HG02938 (cell line): ENCODE data around the gene RNF220.
"Not testable (repeated sequence)": the region's sequence is repeated elsewhere in the genome, so short reads cannot be mapped to it uniquely, and the experiment has no call there.

ENCODE experiments used
- ATAC-seq: cut with Tn5 transposase; IDR thresholded peaks from one replicate; pipeline ENCODE4 v1.9.1; 2021; ENCODE audit warnings: mild to moderate bottlenecking, moderate library complexity; ENCODE audit not compliant: unreplicated experiment

RNF220 gene

DNA sequence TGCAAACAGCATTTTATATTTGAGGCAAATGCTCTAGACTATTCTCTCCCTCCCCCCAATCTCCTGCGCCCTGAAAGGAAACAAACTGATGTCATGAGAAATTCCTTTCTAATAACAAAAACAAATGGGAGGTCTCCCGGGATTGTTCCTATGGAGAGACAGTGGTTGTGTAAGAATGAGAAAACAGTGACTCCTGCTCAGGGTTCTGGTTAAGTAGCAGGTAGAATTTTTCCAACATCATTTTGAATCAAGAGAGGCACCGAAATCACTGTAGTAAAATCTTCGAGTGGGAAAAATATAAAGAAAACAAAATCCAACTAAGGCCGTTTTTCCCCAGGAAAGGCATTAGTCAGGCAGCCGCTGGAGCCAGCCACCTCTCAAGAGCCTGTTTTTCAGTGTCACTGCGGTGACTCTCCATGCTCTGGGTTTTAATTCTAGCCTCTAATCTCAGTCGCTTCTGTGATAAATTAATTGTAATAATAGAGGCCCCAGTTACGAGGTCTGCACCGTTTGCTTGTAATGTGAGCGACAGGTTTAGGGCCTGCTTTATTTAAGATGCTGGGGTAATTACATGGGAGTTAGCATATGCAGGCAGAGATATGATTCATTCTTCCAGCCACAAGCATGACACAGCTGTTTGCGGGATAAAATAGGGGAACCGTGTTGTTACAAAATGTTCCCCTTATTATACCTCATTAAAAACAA, 80.3 kb downstream of the RNF220 start:
- no peak for ATAC-seq

- no peak for ATAC-seq
Observed at GRCh38 chr1:44485934-44486460, 80.9 kb downstream of the RNF220 start.

- ATAC-seq, result no peak
Observed at GRCh38 chr1:44489481-44489880, 84.4 kb downstream of the RNF220 start.

DNA sequence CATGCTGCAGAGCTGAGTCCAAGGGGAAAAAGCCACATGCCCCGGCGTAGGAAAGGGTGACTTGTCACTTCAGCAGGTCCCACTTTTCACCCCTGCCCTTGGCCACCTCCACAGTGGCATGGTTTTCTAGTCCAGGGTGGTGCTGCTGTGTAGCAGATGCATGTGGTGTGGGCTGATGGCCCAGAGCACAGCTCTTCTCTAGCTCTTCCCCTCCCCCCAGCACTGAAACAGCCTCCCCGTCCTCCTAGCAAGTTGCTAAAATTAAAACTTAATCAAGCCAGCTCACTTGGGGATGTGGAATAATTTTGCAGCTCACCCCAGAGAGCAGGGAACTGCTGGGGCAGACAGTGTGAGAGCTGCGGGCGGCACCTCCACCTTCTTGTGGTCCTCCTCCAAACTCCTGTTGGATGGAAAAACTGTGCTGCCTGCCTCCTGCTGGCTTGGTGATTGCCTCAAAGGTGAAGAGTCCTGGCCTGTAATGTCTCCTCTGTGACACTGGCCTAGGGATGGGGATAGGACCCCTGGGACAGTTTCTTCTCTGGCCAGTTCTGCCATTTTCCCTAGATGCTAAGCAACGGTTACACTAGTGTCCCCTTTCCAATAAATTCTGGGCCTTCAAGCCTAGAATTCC, 91.6 kb downstream of the RNF220 start:
- ATAC-seq, result no peak

DNA sequence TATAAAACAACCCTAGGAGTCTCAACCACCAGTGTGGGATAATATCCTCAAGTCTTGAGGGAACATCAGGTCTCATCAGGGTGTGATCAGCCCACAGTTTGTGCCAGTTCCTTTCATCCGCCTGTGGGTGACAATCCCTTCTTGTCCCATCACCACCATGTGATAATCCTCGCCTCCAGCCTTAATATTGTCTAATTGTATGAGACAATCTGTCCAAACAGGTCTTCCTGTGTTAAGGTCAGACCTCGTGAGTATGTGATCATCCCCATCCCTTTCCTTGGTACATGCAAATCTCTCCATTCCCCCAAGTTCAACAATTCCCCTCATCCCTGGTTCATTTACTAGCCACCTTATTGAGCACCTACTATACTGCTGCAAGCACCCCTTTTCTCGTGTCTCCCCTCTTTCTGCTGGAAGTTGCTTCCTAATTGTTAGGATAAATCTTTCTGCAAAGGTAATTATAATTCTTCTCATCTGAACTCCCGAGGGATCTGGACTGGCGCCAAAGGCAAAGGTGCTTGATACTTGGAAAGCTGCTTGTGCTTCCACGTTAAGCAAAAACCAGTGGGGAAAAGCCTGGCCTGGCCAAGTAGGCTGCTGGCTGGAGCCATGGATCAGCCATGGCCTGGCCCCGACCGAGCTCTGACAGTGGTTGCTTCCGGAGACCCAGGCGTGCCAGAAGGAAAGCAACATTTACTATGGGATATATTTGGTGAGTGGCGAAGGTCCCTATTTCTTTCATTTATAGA, 92.5 kb downstream of the RNF220 start:
- ATAC-seq, result no peak

- ATAC-seq, result no peak
Observed at GRCh38 chr1:44499306-44499705, 94.3 kb downstream of the RNF220 start.

DNA sequence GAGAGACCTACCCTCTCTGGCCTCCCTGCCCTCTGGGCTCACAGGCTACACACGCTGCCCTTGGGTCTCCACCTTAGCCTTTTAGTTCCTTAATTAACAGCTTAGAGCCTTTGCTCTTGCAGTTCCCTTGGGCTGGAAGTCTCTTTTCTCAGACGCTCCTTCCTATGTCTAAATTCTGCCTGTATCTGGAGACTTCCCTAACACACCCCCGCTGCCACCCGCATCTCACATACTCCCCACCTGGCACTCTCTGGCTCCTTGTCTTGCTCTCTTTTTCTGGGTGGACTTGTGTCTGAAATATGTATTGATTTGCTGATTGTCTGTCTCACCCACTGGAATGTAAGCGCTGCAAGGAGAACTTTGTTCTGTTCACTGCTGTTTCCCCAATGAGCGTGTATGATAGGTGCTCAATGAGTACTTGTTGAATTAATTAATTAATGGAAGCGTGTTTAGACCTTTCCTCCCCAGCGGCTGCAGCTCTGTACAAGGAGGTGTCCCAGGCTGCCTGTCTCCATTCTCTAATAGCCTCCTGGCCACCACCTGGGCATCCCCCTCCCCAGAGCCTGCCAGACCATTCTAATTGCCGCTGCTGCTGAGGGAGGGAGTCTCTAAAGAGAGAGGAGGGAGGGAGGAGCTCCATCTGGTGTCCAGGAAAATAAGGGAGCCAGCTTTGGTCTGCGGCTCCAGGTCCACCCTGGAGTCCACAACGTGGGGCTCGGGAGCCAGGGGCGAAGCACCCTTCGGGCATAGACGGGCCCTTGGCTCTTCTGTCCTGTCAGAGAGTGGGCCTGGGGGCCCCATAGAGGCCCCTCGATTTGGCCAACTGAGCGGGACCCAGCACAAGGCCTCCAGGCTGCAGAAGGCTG, 95.4 kb downstream of the RNF220 start:
- no peak for ATAC-seq

DNA sequence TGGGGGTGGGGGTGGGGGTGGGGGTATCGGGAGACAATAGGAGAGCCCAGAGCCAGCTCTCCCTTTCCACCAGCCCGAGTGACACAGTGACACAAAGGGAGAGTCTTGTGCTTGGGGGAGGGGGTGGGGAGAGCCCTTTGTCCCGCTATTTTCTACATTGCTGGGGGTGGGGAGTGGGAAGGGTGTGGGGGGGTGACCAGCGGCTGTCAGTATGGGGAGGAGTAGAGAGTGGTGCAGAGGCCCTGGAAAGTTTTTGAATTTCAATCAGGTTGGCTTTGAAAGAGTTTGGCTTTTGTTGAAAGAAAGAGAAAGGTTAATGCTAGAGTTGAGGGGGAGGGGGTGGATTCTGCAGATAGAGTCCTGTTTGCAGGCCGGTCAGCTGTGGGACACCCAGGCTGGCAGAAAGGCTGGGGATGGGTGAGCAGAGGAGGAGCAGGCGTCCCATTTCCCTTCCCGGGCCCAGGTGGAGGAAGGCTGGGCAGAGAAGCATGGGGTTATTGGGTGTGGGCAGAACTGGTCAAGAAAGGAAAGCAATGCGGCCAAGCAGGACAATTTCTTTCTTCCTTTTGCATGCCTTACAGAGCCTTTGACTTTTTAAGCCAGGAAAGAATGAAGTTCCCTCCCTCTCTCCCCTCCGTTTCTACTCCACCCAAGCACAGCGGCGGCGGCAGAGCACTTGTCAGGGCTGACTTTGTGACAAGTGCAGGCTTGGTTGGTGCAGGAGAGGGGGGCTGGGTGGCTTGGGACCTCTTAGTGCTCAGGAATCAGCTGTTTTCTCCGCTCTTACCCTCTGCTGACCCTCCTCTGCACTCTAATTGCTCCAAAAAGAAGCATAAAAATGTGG, 96.2 kb downstream of the RNF220 start:
- ATAC-seq, result no peak

- ATAC-seq, result not testable (repeated sequence)
Observed at GRCh38 chr1:44502823-44503222, 97.8 kb downstream of the RNF220 start.

GRCh38 chr1:44503625-44504024, 98.6 kb downstream of the RNF220 start:
- ATAC-seq, result no peak

DNA sequence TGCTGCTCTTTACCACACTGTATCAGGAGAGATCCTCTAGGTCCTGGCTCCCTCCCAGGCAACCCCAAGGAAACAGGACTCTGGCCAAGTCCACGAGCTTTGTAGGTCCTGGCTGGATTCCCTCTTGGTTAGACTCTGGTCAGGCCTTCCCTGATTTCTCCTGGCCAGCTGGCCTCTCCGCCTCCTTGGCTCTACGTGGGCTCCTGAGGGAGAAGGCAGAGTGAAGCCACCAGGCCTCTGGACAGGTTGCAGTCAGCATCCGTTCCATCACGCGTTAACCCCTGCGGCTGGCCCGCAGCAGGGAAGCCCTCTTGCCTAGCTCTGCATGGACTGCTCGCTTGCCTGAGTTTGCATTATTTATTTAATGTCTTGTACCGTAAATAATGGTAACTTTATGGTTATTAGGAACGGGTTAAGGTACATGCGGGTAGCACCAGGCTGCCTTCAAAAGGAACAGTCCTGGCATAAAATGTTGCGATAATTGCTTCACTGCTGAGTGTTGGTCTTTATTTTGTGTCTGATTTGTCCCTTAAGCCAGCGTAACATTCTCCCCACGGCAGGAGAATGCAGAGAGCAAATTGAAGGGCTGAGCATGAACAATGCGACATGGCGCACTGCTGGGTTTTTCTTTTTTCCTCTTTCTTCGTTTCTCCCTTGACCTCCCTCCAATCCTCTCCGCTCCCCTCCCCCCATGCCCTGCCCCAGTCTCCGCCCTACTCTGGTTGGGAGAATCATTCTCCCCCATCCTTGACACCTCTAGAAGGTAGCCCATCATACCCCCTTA, 100.3 kb downstream of the RNF220 start:
- no peak for ATAC-seq

GRCh38 chr1:44507490-44508396, 102.7 kb downstream of the RNF220 start:
- ATAC-seq, result no peak

GRCh38 chr1:44508397-44508745, 103.3 kb downstream of the RNF220 start:
- no peak for ATAC-seq

DNA sequence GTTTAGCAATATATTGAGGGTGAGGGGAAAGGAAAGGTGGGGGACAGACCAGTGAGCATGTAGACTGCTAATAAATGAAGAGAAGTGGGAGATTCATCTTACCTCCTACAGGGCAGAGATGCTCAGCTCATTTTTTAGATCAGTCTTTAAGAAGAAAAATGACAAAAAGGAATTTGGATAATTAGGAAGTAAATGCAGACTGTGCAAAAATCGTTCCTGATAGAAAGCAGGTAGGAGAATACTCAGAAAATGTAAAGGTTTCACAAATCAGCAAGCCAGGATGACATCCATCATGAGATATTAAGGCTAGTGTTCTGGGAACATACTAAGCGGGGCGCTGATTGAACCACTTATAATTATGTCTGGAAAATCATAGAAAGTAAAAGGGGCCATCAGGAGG, 106.3 kb downstream of the RNF220 start:
- no peak for ATAC-seq

DNA sequence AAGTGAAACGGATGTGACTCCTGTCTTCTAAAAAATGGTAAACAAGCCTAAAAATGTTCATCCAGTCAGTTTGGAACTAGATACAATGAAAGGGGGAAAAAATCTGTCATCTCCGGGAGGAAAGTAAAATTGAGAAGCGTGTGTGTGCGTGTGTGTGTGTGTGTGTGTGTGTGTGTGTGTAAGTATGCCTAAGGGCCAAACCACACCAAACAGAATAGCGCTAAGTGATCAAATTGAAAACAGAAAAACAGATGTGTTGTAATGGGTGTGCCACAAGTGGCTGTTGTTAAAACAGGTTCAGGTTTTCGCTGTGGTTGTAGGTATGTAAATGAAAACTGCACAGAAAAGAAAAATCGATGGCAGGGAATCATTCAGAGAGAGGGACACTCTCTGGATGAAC, 106.7 kb downstream of the RNF220 start:
- ATAC-seq, result no peak

DNA sequence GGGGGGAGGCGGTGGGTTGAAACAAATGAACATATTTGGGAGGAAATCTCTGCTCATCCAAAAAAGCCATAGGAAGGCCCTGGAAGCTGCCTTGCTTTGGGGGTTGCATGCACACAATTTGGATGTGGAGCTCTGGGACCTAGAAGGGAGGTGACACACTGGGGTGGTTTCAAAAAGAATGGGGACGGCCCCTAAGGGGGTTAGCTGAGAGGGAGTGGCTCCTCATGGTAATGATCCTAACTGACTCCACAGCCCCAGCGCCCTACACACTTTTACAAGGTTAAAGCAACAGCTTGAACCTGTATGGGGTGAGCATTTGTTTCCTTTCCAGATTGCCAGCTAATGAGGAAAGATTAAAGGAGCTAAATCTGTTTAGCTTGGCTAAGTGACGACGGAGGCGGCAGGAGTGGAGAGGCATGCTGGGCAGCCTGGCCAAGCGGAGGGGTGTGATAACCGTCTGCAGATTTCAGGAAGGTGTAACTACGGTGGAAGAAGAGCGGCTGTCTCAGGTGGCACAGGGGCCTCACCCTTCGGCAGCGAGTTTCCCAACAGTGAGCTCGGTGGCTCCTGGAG, 107.3 kb downstream of the RNF220 start:
- no peak for ATAC-seq

DNA sequence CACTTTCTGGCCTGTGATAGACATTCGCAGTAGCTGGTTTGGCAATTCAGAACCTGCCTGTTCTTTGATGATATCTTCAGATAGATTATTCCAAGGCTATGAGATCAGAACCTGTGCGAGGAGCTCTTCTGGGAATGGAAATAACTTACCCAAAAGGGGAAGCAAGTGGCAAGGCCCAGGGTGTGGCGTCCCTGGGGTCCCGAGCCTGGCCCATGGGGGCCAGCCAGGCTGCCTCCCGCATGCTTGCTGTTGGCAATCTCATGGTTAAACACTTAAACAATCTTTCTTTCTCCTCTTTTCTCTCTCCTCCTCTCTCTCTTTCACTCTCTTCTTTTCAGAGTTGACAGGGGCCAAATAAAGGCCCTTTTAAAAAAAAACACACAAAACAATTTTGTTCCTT, 108.1 kb downstream of the RNF220 start:
- no peak for ATAC-seq

DNA sequence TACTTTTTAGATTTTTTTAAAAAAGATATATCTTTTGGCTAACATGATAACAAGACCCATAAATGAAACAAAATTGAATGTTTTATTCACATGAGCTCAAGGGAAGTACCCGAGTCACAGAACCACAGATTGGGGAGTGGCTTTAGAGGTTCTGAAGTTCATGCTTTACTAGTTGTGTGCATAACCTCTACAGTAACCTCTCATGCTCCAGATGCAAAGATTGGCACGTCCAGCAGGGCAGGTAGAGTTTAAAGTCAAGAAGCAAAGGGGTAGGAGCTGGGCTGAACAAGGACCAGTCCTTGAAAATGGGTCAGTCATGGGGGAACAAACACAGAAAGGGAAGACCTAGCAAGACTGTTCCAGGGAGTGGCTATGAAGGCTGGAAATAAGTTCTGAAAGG, 109.6 kb downstream of the RNF220 start:
- ATAC-seq, result no peak
